Activated T-cell treated with anti-CD3 and anti-CD28 coated beads, Interleukin-2, amount 50 U/mL, for 4 hours (primary cell): ENCODE data around the gene SDE2. TPM values are rescaled to one million over a fixed set of nuclear protein-coding genes. Genes with fewer than 3 reads are reported as not detected.
A peak's percentile ranks its signal among the peaks of the same experiment; 100 is the strongest.
"Not testable (repeated sequence)": the region's sequence is repeated elsewhere in the genome, so short reads cannot be mapped to it uniquely, and the experiment has no call there.

ENCODE experiments used
- ATAC-seq, 2 donors: fragments of 200-7000 bp; cut with Tn5 transposase; one replicate each; pipeline ENCODE4 v1.10.0; 2021
- DNase-seq: peaks from one replicate; pipeline ENCODE4 v3.0.0-alpha.2; 2020
- H3K27me3 Mint-ChIP-seq: one replicate; pipeline ENCODE4 v1.8.0; 2021; ENCODE audit warnings: low read depth, mixed read lengths
- H3K36me3 Mint-ChIP-seq: one replicate; pipeline ENCODE4 v1.8.0; 2022; ENCODE audit warnings: mixed read lengths; ENCODE audit not compliant: insufficient read depth
- H3K4me1 Mint-ChIP-seq: one replicate; pipeline ENCODE4 v1.8.0; 2021; ENCODE audit warnings: low read depth, mixed read lengths
- H3K4me3 Mint-ChIP-seq: one replicate; pipeline ENCODE4 v1.8.0; 2021; ENCODE audit warnings: mild to moderate bottlenecking, moderate library complexity, mixed read lengths
- H3K9me3 Mint-ChIP-seq: one replicate; pipeline ENCODE4 v1.8.0; 2021; ENCODE audit warnings: mixed read lengths
- total RNA-seq, 3 donors: library from RNA; stranded (reverse); gene quantifications; one replicate each; pipeline ENCODE4 v1.2.1, GENCODE V29; 2021

Gene SDE2
- total RNA-seq, 3 donors from 2014 or later = 27.3 to 28.8 (median 28.5) TPM

DNA sequence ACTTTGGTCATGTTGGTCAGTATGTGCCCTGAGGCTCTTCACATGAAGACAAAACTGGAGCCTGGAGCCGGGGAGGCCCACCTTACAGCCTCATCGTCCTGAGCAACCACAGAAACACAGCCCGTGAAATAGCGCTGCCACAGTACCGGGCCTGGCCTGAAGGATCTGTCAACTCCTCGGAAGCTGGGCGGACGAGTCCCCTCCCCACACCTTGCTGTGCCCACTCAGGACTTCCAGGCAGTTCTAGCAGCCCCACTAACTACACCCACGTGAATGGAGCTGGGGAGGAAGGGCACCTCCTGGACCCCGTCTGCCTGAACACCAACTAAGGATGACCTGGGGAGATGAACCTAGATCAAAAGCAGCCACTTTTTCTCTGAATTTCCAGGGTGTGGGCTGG lies 24.7 kb downstream of the SDE2 start:
- H3K4me1 Mint-ChIP-seq = peaks cover 5% of the 10 kb centered on the region
- H3K27me3 Mint-ChIP-seq = no peaks in the 10 kb centered on the region
- DNase-seq = no peak
- no peaks in the 10 kb centered on the region for H3K9me3 Mint-ChIP-seq
- ATAC-seq = no peak
- no peak overlapping the region for H3K4me3 Mint-ChIP-seq
- H3K36me3 Mint-ChIP-seq = peaks cover under 1% of the 10 kb centered on the region

- Mint-ChIP-seq H3K4me3 (no peak overlapping the region), H3K36me3 (no peaks in the 10 kb centered on the region), H3K9me3 (no peaks in the 10 kb centered on the region), H3K4me1 (peaks cover 4% of the 10 kb centered on the region), H3K27me3 (no peaks in the 10 kb centered on the region)
- DNase-seq = no peak
- no peak for ATAC-seq
These were observed 26.0 kb downstream of the SDE2 start for GRCh38 chr1:225973158-225973557.

DNA sequence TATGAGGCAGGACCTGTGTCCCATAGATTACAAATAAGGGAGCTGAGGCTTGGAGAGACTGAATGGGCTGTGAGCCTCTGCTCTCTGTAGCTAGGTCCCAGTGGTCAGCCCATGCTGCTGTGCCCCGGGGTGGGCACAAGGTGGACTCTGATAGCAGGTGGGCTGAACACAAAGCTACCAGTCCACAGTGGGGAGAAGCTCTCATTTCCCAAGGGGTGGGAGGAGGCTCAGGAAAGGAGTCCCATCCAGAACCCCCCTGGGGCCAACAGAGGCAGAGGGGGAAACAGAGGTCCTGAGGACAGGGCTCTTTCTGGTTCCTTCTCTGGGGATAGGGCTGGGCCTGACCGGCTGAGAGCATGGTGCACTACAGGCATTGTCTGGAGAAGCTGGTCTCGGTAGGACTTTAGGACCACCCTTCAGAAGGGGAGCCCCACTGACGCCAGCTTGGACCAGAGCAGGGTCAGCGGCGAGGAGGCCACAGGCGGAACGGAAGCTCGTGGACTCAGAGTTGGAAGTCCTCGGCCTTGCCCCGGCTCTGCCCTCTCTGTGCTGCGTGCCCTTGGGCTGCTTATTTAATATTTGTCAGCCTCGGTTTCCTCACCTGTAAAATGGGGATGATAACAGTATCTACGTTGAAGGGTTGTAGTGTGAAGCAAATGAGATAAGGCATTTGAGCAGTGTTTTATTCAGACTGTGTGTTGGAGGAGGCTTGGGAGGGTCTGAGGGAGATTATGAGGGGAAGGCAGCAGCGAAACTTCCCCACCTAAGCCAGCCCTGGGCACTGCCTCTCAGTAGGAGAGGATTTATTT lies 26.6 kb downstream of the SDE2 start:
- ATAC-seq = no peak
- DNase-seq = no peak
- Mint-ChIP-seq H3K4me1 (peaks cover 4% of the 10 kb centered on the region), H3K36me3 (no peaks in the 10 kb centered on the region), H3K4me3 (no peak overlapping the region), H3K9me3 (no peaks in the 10 kb centered on the region), H3K27me3 (no peaks in the 10 kb centered on the region)

GRCh38 chr1:225970592-225971157 lies 28.5 kb downstream of the SDE2 start:
- H3K4me1 Mint-ChIP-seq, H3K4me3 Mint-ChIP-seq, H3K36me3 Mint-ChIP-seq, ATAC-seq, DNase-seq, H3K9me3 Mint-ChIP-seq, H3K27me3 Mint-ChIP-seq: not testable (repeated sequence)

DNA sequence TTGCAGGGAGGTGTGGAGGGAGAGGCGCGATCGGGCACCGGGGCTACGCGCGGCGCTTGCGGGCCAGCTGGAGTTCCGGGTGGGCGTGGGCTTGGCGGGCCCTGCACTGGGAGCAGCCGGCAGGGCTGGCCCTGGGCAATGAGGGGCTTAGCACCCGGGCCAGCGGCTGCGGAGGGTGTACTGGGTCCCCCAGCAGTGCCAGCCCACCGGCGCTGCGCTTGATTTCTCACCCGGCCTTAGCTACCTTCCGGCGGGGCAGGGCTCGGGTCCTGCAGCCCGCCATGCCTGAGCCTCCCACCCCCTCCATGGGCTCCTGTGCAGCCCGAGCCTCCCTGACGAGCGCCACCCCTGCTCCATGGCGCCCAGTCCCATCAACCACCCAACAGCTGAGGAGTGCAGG lies 29.4 kb downstream of the SDE2 start:
- H3K36me3 Mint-ChIP-seq, H3K4me1 Mint-ChIP-seq, H3K9me3 Mint-ChIP-seq, H3K27me3 Mint-ChIP-seq, H3K4me3 Mint-ChIP-seq, ATAC-seq, DNase-seq: not testable (repeated sequence)

DNA sequence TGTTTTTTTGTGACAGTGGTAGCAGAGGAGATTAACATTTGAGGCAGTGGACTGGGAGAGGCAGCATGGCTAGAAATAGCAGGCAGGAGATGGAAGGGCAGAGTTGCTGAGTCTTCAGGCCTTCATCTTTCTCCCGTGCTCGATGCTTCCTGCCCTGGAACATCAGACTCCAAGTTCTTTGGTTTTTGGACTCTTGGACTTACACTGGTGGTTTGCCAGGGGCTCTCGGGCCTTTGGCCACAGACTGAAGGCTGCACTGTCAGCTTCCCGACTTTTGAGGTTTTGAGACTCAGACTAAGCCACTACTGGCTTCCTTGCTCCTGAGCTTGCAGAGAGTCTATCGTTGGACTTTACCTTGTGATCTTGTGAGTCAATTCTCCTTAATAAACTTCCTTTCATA lies 33.9 kb downstream of the SDE2 start:
- no peak for ATAC-seq
- H3K36me3 Mint-ChIP-seq = no peaks in the 10 kb centered on the region
- no peak overlapping the region for H3K4me3 Mint-ChIP-seq
- no peak for DNase-seq
- peaks cover 6% of the 10 kb centered on the region for H3K27me3 Mint-ChIP-seq
- H3K4me1 Mint-ChIP-seq = no peaks in the 10 kb centered on the region
- no peaks in the 10 kb centered on the region for H3K9me3 Mint-ChIP-seq

DNA sequence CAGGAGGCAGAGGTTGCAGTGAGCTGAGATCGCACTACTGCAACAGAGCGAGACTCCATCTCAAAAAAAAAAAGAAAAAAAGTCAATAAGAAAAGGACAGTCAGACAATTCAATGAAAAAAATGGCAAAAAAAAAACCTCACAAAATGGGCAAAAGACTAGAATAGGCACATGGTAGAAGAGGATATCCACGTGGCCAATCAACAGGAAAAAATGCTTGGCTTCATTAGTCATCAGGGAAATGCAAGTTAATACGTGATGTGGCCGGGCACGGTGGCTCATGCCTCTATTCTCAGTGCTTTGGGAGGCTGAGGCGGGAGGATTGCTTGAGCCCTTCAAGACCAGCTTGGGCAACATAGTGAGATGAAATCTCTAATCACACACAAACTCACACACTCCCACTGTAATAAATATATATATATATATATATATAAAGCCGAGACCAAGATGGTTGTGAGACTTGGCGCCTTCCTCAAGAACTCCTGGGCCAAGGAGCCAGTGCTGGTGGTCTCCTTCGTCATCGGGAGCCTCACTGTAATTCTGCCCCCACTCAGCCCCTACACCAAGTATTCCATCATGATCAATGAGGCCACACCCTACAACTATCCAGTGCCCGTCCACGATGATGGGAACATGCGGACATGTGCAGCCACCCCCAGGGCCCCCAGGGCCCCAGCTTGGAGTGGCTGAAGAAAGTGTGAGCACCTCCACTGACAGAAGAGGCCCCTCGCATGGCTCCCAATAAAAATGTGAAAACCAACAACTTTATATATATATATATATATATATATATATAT lies 35.2 kb downstream of the SDE2 start:
- no peaks in the 10 kb centered on the region for H3K4me1 Mint-ChIP-seq
- no peak overlapping the region for H3K4me3 Mint-ChIP-seq
- no peaks in the 10 kb centered on the region for H3K9me3 Mint-ChIP-seq
- no peak for DNase-seq
- no peak for ATAC-seq
- peaks cover 6% of the 10 kb centered on the region for H3K27me3 Mint-ChIP-seq
- no peaks in the 10 kb centered on the region for H3K36me3 Mint-ChIP-seq

- no peak overlapping the region for H3K4me3 Mint-ChIP-seq
- no peaks in the 10 kb centered on the region for H3K9me3 Mint-ChIP-seq
- H3K36me3 Mint-ChIP-seq = no peaks in the 10 kb centered on the region
- peak; percentile 59 for DNase-seq
- H3K27me3 Mint-ChIP-seq = peaks cover 6% of the 10 kb centered on the region
- H3K4me1 Mint-ChIP-seq = no peaks in the 10 kb centered on the region
- ATAC-seq = peak; percentile 80 to 84
These were observed 36.6 kb downstream of the SDE2 start for GRCh38 chr1:225962440-225962975.

- Mint-ChIP-seq H3K27me3 (peaks cover 6% of the 10 kb centered on the region), H3K9me3 (no peaks in the 10 kb centered on the region), H3K4me1 (no peaks in the 10 kb centered on the region), H3K36me3 (no peaks in the 10 kb centered on the region), H3K4me3 (no peak overlapping the region)
- DNase-seq (no peak), ATAC-seq (no peak)
These were observed 37.3 kb downstream of the SDE2 start for GRCh38 chr1:225961659-225962439.

DNA sequence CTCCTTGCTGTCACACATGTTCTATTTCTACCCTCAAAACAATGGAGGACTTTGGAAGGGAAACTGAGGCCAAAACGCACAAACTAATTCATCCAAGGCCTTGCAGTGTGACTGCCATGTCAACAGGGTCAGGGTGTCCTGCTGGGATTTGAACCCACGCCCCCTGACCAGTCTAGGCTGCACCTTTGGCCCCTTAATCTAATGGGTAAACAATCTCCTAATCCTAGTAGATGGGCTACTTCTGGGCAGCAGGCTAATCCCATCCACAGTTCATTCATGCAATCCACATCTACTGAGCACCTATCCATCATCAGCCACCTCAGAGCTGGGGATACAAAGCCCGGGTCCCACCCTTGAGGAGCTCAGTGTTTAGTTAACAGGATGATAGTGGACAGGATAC lies 41.1 kb downstream of the SDE2 start:
- no peaks in the 10 kb centered on the region for H3K36me3 Mint-ChIP-seq
- H3K4me1 Mint-ChIP-seq = no peaks in the 10 kb centered on the region
- H3K4me3 Mint-ChIP-seq = no peak overlapping the region
- DNase-seq = no peak
- ATAC-seq = no peak
- no peaks in the 10 kb centered on the region for H3K9me3 Mint-ChIP-seq
- H3K27me3 Mint-ChIP-seq = peaks cover 10% of the 10 kb centered on the region

DNA sequence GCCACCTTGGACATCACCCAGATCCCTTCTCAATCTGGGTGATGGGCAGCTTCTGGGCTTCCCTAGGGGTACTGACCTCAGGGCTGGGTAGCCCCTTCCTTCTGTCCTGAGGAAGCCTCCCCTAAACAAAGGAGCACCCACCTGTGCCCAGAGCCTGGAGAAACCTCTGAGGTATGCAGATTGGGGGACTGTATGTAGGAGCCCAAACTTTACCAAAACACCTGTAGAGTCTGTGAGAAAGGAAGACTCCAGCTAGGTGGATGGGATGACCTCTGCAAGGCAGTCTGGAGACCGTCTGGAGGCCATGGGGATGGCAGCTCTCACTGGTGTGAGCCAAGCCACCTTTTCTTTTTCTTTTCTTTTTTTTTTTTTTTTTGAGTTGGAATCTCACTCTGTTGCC lies 44.4 kb downstream of the SDE2 start:
- no peaks in the 10 kb centered on the region for H3K4me1 Mint-ChIP-seq
- H3K9me3 Mint-ChIP-seq = no peaks in the 10 kb centered on the region
- ATAC-seq = no peak
- DNase-seq = no peak
- H3K4me3 Mint-ChIP-seq = no peak overlapping the region
- peaks cover 15% of the 10 kb centered on the region for H3K27me3 Mint-ChIP-seq
- H3K36me3 Mint-ChIP-seq = no peaks in the 10 kb centered on the region

DNA sequence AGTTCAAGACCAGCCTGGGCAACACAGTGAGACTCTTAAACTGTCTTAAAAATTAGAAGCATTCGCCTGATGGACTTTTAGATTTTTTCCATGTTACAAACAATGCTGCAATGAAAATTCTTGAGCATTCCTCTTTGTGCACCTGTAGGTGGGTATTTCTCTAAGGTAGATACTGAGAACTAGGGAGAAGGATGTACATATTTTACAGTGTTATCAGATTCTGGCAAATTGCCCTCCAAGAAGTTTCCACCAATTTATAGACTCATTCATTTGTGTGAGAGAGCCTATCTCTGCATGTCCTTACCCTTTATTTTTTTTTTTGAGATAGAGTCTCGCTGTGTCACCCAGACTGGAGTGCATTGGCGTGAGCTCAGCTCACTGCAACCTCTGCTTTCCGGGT lies 45.8 kb downstream of the SDE2 start:
- Mint-ChIP-seq H3K4me1 (no peaks in the 10 kb centered on the region), H3K9me3 (no peaks in the 10 kb centered on the region), H3K27me3 (peaks cover 15% of the 10 kb centered on the region), H3K36me3 (no peaks in the 10 kb centered on the region), H3K4me3 (no peak overlapping the region)
- ATAC-seq (no peak), DNase-seq (no peak)

DNA sequence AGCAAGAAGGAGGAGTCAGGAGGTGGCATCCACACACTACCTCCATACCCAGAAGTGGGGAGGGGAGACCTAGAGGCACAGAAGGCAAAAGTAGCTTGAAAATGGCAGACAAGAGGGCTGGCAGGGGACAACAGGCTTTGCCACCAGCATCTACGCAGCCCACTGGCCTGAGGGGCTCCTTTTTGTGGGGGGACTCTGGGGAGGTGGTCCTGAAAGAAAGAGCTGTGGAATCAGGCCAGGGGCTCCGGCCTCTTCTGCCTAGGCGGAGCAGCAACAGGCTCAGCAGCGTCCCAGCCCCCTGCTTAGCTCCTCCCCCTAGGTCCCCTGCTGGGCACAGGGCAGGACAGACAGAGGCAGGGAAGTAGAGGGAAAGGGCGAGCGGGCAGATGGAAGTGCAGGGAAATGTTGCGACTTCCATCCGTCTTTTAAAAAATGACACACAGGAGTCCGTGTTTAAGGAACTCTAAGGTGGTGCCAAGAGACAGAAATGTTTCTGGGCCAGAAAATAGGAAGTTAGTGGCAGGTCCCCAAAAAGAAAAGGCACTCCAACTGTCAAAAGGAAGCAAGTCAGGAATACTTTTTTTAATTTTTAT lies 48.1 kb downstream of the SDE2 start:
- H3K27me3 Mint-ChIP-seq = peaks cover 15% of the 10 kb centered on the region
- H3K4me3 Mint-ChIP-seq = no peak overlapping the region
- no peak for ATAC-seq
- DNase-seq = no peak
- H3K9me3 Mint-ChIP-seq = no peaks in the 10 kb centered on the region
- H3K36me3 Mint-ChIP-seq = no peaks in the 10 kb centered on the region
- H3K4me1 Mint-ChIP-seq = no peaks in the 10 kb centered on the region

GRCh38 chr1:225949041-225949440 lies 50.1 kb downstream of the SDE2 start:
- peaks cover 14% of the 10 kb centered on the region for H3K27me3 Mint-ChIP-seq
- H3K4me1 Mint-ChIP-seq = peaks cover 11% of the 10 kb centered on the region
- no peaks in the 10 kb centered on the region for H3K9me3 Mint-ChIP-seq
- no peaks in the 10 kb centered on the region for H3K36me3 Mint-ChIP-seq
- DNase-seq (no peak), ATAC-seq (no peak)
- H3K4me3 Mint-ChIP-seq = no peak overlapping the region
